ENCODE data around the gene CD300H. TPM values are rescaled to one million over a fixed set of nuclear protein-coding genes. Genes with fewer than 3 reads are reported as not detected.

The CD300H gene
- total and polyA plus RNA-seq, 11 donors: 0.30 to 1.5 (median 0.69) TPM; not detected in 7

DNA sequence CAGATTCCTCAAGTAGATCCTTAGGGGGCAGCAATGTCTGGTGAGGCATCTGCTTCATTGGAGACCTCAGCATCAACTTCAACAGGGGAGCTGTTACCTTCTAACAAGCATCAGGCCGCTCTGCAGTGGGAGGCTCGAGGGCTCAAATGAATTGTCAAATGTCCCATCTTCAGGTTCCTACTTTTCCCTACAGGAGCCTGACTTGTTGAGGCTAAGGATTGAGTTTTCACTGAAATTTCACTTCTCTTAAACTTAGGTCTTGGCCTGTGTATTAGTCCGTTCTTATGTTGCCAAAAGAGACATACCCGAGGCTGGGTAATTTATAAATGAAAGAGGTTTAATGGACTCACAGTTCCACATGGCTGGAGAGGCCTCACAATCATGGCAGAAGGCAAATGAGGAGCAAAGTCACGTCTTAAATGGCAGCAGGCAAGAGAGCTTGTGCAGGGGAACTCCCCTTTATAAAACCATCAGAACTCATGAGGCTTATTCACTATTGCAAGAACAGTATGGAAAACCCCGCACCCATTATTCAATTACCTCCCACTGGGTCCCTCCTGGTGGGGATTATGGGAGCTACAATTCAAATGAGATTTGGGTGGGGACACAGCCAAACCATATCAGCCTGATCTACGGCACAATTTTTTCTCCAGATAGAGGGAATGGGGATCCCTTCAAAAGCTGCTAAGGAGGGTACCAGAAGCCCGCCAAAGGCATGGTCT is 29.9 kb upstream of the CD300H start:
- no peaks in the 10 kb centered on the region for H3K9me3 ChIP-seq
- ATAC-seq (no peak), DNase-seq (no peak)
- no peak overlapping the region for H3K4me3 ChIP-seq
- WGBS, 4 donors: 65 to 72% (median 69%) methylated on average over 8 of the region's 8 CpGs
- H3K27me3 ChIP-seq: peaks cover 0 to 35% (median 4%) of the 10 kb centered on the region in 9 donors
- H3K36me3 ChIP-seq: no peaks in the 10 kb centered on the region
- H3K27ac ChIP-seq: no peak overlapping the region
- intact Hi-C loops (cut with DNase I): no loop called here
- peaks cover 0 to 31% (median 0%) of the 10 kb centered on the region in 12 donors for H3K4me1 ChIP-seq
- TF ChIP-seq, protein P1, sequence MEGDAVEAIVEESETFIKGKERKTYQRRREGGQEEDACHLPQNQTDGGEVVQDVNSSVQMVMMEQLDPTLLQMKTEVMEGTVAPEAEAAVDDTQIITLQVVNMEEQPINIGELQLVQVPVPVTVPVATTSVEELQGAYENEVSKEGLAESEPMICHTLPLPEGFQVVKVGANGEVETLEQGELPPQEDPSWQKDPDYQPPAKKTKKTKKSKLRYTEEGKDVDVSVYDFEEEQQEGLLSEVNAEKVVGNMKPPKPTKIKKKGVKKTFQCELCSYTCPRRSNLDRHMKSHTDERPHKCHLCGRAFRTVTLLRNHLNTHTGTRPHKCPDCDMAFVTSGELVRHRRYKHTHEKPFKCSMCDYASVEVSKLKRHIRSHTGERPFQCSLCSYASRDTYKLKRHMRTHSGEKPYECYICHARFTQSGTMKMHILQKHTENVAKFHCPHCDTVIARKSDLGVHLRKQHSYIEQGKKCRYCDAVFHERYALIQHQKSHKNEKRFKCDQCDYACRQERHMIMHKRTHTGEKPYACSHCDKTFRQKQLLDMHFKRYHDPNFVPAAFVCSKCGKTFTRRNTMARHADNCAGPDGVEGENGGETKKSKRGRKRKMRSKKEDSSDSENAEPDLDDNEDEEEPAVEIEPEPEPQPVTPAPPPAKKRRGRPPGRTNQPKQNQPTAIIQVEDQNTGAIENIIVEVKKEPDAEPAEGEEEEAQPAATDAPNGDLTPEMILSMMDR (IDR thresholded peaks at IDR 0.05): no peak
- no peak for TF ChIP-seq POLR2A (IDR thresholded peaks at IDR 0.05)

- intact Hi-C loops (cut with DNase I): no loop called here
Measured at GRCh38 chr17:74595037-74595750, 27.9 kb upstream of the CD300H start.

DNA sequence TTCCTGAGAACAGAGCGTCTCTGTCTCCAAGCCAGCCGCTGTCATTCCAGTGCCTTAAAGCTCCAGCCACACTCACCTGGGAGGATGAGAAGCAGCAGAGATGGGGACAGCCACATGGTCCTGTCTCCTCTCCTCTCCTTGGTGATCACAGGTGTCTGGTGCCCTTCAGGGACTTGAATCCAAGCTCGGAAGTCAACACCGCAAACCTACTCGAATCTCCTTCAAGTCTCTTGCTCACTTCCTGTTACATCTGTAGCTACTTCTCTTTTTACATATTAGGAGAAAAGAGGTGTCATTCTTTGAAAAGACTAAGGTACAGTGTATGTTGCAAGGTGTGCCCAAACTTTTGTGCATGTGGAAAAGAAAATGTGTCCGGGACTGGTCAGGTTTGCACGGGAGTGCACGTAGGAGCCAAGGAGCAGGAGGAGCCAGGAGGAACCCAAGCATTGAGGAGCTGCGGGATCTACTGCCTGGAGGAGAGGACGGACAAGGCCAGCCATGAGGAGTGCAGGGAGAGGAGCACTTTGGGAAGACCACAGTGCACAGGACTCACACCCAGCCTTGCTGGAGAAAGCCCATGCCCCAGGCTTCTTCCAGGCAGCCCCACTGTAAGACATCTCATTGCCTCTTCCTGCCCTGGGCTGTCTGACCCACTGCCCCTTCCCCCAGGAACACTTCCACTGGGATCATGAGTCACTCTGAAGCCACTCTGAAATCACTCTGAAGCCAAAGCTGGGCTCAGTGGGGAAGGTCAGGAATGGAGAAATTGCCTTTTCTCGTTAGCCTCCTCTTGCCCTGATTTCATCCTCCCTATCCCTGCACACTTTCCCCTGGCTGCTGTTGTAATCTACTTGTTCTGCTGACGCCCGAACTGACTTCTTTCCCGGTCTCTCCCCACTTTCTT is 25.0 kb upstream of the CD300H start, which contains the start of gene CD300LD:
Gene CD300LD (minus strand): TSS at position 197 of the 904 bp plus-strand sequence. CDS start 81 bp downstream, at position 116.
- WGBS, 4 donors: 72 to 76% (median 73%) methylated on average over 14 of the region's 14 CpGs
- H3K4me1 ChIP-seq: peaks cover 0 to 8% (median 0%) of the 10 kb centered on the region in 12 donors

More at GRCh38 chr17:74595037-74595750, 27.9 kb upstream of the CD300H start:
- H3K27me3 ChIP-seq: peaks cover 0 to 31% (median 3%) of the 10 kb centered on the region in 9 donors
- H3K9me3 ChIP-seq: peaks cover 0 to 3% (median 0%) of the 10 kb centered on the region in 12 donors
- H3K4me3 ChIP-seq: no peak overlapping the region
- no peak for DNase-seq
- peaks cover 0 to 25% (median 0%) of the 10 kb centered on the region in 12 donors for H3K4me1 ChIP-seq
- no peak for ATAC-seq
- H3K36me3 ChIP-seq: no peaks in the 10 kb centered on the region
- TF ChIP-seq POLR2A (IDR thresholded peaks at IDR 0.05): no peak
- TF ChIP-seq, protein P1 (IDR thresholded peaks at IDR 0.05): no peak
- no peak overlapping the region for H3K27ac ChIP-seq
- WGBS, 4 donors: 61 to 86% (median 63%) methylated on average over 6 of the region's 6 CpGs

More for the DNA sequence above, 25.0 kb upstream of the CD300H start, which contains the start of gene CD300LD:
- H3K27me3 ChIP-seq: peaks cover 0 to 32% (median 3%) of the 10 kb centered on the region in 9 donors
- no peak within 1 kb of the TSS for H3K27ac ChIP-seq
- ATAC-seq (no peak), DNase-seq (no peak)
- H3K4me3 ChIP-seq: no peak within 1 kb of the TSS
- TF ChIP-seq, protein P1 (IDR thresholded peaks at IDR 0.05): no peak
- TF ChIP-seq POLR2A (IDR thresholded peaks at IDR 0.05): no peak
- peaks cover 0 to 3% (median 0%) of the 10 kb centered on the region in 12 donors for H3K9me3 ChIP-seq
- intact Hi-C loops (cut with DNase I): no loop called here
- no peaks in the 10 kb centered on the region for H3K36me3 ChIP-seq
